Measurements from ENCODE around the gene FOXD3.

GRCh38 chr1:63350320-63350719 is 28.0 kb downstream of the FOXD3 start:
- TF ChIP-seq MAX (IDR thresholded peaks at IDR 0.05) (no peak), YY1 (IDR thresholded peaks at IDR 0.05) (no peak), TAF1 (conservative IDR thresholded peaks at IDR 0.05) (no peak), RXRA (IDR thresholded peaks at IDR 0.05) (no peak), ZBTB33 (IDR thresholded peaks at IDR 0.05) (no peak), JUND (IDR thresholded peaks at IDR 0.05) (no peak)
- TF ChIP-seq, protein P1, sequence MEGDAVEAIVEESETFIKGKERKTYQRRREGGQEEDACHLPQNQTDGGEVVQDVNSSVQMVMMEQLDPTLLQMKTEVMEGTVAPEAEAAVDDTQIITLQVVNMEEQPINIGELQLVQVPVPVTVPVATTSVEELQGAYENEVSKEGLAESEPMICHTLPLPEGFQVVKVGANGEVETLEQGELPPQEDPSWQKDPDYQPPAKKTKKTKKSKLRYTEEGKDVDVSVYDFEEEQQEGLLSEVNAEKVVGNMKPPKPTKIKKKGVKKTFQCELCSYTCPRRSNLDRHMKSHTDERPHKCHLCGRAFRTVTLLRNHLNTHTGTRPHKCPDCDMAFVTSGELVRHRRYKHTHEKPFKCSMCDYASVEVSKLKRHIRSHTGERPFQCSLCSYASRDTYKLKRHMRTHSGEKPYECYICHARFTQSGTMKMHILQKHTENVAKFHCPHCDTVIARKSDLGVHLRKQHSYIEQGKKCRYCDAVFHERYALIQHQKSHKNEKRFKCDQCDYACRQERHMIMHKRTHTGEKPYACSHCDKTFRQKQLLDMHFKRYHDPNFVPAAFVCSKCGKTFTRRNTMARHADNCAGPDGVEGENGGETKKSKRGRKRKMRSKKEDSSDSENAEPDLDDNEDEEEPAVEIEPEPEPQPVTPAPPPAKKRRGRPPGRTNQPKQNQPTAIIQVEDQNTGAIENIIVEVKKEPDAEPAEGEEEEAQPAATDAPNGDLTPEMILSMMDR (IDR thresholded peaks at IDR 0.05; ENCODE audit: low read depth, low read length, missing input control) = no peak
